ENCODE measurements around the gene CLSTN2.

The CLSTN2 gene

DNA sequence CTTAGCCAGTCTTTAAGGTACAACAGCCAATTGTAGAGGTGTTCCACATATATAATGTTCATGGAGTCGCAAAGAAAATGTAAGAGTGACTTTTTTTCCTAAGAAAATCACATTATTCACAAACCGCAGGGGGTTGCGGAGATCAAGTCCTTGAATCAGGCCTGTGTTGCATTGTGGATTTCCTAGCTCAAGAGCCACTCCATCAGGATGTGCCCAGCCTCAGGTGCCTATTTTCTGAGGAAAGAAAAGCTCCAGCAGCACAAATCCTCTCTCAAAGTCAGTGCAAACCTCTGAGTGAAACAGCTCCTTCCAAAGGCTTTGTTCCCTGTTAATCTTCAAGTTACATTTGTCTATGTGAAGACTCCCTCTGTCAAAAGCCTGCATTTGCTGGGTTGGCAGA, 349.4 kb downstream of the CLSTN2 start:
- DNase-seq (ENCODE audit: low spot score): no peak

DNA sequence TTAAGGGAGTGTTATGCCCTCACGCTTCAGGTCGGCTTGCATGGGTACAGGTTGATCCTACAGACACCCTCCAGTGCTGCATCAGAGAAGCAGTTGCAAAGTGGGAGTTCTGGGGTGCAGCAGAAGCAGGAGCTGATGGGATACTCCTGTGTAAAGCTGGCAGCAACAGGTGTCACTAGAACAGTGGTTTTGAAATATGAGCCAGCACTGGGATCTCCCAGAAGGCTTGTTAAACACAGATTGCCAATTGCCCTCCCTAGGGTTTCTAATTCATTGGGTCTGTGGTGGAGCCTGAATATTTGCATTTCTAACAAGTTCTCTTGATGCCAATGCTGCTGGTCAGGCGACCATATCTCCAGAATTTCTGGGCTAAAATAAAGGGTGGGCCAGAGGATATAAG, 350.4 kb downstream of the CLSTN2 start:
- DNase-seq (ENCODE audit: low spot score): no peak

DNA sequence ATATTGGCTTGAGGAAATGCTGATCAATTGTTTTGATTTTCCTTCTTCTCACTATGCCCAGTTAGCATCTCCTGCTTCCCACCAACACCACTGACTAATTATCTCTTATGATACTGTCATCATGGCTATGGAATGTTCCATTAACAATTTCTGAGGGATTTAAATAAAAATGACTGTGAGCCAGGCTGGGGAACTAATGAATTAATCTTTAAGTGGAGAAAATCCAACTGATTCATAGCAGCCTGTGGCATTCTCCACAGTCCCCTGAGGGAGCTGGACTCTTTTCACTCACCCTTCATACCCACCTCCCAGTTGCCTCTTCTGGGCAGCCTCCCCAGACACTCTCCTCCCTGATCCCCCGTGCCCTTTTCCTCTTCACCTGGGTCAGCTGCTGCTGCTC, 353.6 kb downstream of the CLSTN2 start:
- no peak for DNase-seq (ENCODE audit: low spot score)

DNA sequence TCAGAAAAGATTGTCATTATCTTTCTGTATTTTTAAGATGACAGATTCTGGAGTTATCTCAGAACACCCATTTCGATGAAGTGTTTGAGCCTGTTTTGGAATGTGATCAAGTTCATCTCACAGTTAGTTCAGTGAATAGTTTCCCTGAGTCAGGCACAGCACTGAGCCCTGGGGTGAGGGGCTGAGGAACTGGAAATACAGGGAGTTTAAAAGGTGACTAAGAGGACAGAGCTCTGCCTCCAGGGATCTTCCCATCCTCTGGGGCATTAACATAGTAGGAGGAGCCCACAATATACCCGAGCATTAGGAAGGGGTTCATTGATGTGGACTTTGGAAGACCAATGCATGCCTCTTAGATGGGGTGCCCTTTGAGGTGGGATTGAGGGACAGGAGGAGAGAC, 355.1 kb downstream of the CLSTN2 start:
- DNase-seq (ENCODE audit: low spot score): no peak

DNA sequence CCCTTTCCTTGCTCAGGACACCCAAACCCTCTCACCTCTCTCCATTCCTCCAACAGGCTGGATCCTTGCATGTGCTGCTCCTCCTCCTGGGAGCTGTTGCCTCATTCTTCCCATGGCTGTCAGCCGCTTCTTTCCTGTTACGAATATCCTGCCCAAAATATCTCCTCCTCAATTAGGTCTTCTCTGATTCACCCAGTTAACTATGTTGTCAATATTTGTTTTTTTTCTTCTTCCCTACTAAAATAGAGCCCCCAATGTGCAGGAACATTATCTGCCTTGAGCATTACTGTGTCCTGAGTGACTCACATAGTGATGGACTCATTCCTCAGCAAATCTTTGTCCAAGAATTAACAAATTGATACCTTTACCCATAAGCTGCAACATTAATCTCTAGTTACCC, 357.2 kb downstream of the CLSTN2 start:
- no peak for DNase-seq (ENCODE audit: low spot score)

DNA sequence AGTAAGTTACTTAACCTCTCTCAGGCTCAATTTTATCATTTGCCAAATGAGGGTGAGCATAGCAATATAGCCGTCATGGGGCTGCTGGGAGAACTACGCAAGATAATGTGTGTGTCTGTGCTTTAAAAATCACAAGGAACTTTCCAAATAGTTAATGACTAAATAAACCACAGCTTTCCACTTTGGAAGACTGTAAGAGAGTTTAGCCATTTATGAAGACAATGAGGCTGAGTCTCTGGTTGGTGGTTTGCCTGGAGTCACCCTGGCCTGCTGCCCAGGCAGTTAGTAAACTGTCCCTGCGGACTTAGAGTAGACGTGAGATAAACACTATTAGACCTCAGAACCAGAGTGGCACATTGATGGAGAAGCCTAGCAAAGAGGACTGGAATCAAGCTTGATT, 357.7 kb downstream of the CLSTN2 start:
- DNase-seq (ENCODE audit: low spot score): no peak

DNA sequence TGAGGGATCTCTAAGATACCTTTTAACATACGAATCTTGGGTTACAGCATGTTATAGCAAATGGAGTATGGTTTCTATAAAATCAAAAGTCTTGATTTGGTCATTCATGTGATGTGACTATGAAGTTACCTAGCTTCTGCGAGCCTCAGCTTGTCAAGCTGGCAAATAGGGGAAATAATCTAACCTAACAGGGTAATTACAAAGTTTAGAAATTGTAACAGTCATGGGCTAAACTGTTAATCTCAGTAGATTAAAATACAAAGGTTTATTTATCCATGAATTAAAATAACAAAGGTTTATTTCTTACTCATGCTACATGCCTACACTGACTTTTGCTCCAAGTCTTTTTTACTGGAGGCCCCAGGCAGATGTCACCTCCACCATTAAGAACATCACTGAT, 359.1 kb downstream of the CLSTN2 start:
- no peak for DNase-seq (ENCODE audit: low spot score)

DNA sequence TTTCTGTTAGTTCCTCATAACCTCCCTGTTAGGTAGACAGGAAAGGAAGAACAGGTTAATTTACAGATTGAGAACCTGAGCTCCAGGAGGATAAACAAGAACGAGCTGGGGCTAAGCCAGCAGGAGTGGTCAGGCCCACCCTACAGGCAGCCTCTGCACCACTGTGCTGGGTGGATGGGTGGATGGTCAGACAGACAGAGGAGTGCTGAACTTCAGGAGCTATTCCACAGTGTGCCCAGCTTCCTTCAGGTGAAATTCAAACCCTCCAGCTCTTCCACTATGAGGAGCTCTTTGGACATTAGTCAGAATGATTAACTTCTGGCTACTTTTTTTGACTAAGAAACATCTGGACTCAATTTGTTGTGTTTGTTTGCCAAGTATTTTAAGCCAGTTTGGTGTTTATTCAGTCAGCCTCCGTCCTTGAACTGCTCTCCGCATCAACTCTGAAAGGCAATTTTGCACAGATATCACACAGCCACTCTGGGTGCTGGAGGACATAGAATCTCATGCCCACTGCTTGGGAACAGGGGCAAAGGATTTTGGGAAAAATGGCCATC, 361.9 kb downstream of the CLSTN2 start:
- DNase-seq (ENCODE audit: low spot score): no peak

DNA sequence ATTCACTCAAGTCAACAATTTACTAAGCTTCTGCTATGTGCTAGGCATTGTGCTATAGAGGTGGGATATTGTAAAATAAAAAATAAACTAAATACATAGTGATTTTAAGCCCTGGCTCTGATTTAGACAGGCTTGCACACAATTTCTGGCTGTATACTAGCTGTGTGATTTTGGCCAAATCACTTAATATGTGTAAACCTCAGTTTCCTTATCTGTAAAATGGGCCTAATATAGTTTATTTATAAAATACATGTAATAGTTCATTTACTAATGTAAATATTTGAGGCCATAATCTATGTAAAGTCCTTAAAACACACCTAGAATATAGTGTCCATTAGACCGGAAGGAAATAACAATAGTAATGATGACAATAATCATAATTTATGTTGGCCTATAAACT, 363.1 kb downstream of the CLSTN2 start:
- no peak for DNase-seq (ENCODE audit: low spot score)

DNA sequence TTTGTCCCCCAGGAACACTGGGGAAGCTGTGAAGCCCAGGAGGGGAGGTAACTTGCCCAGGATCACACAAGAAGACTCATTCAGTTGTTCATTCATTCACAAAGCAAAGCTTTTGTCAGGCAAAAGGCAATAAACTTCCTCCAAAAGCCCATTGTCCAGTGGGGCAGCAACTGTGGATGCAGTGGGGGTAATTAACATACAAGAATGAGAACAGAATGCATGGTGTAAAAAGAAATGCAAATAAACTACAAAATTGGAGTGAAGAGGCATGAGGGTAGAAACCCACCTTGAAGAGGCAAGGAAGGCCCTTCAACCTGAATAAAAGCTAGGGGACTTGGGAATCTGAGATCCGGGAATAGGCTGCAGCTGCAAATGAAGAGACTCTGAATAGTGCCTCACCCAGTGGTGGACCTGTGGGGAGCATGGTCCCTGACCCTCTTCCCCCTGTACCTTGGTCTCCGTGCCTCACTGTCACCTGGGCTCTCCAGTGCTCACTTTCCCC, 363.6 kb downstream of the CLSTN2 start:
- DNase-seq (ENCODE audit: low spot score): no peak

DNA sequence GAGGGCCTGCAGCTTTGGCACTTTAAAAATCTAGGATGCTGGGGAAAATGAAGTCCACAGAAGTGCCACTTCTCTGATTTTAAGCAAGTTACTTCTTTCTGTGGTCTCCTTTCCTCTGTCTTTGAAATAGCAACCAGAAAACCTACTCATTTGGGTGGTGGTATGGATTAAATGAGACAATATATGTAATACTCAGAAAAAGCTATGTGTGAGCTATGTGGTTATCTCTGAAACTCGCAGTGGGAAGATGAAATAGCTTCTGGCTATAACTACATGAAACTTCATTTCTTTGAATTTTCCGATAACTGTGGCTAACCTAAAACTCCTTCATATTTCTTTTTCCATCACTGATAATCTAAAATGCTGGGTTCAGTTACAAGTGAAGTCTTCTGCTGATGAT, 368.9 kb downstream of the CLSTN2 start:
- no peak for DNase-seq (ENCODE audit: low spot score)

DNA sequence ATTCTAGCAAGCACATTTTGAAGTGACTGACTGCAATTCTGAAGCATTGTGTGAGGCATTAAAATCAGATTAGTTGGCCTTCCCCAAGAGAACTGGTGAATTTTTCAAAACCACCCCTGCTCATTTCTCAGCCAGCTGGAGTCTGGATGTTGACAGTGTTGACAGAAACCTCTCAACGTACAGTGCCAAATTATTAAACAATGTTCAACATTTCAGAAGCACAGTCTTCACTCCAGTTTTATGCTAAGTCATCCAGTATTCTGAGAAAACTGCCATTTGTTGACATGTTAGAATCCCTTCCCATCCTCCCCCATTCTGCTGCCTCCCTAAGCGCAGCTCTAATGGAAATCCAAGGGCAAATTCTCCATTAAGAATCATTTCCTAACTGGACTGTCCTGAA, 373.6 kb downstream of the CLSTN2 start:
- DNase-seq (ENCODE audit: low spot score): no peak

DNA sequence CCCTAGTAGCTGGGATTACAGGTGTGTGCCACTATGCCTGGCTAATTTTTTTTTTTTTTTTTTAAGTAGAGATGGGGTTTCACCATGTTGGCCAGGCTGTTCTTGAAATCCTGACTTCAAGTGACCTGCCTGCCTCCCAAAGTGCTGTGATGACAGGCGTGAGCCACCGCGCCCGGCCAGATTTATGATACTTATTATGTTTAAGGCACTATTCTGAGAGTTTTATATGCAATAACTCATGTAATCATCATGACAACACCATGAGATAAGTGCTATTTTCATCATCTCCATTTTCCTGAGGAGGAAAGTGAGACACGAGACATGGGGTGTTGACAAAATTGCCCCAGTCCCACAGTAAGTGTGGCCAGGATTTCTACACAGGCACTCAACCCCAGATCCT, 376.4 kb downstream of the CLSTN2 start:
- no peak for DNase-seq (ENCODE audit: low spot score)

DNA sequence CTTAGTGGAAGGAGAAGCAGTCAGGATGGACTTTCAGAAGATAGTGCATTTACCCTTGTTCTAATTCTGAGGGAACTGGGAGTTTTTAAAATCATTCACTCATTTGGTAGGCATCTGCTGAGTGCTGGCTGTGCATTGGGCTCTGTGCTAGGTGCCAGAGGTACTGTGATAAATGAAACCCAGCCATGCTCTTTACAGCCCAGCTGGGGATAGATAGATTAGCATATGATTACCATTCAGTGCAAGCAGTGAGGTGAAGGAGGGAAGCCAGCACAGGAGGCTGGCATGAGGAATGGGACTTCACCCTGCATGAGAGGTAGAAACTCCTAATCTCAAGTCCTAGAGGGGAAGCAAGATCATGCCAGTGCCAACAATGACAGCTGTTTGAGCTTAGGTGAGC, 381.0 kb downstream of the CLSTN2 start:
- DNase-seq (ENCODE audit: low spot score): no peak

DNA sequence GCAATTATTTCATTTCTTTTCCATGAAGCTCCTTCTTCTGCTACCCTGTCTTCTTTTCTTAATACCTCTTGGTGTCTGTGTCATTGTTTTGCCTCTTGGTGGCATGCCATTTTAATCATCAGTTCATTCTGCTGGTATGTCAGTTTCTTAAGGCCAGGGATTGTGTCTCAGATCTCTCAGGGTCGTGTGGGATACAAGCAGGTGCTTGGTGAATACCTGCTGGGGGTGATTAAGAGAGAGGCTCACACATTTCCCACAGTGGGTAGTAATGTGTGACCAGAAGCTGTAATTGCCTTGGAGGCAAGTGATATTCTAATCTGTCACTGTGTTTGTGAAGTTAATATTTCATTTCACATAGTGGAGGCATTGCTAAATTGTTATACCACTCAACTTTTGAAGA, 381.5 kb downstream of the CLSTN2 start:
- DNase-seq (ENCODE audit: low spot score): no peak

DNA sequence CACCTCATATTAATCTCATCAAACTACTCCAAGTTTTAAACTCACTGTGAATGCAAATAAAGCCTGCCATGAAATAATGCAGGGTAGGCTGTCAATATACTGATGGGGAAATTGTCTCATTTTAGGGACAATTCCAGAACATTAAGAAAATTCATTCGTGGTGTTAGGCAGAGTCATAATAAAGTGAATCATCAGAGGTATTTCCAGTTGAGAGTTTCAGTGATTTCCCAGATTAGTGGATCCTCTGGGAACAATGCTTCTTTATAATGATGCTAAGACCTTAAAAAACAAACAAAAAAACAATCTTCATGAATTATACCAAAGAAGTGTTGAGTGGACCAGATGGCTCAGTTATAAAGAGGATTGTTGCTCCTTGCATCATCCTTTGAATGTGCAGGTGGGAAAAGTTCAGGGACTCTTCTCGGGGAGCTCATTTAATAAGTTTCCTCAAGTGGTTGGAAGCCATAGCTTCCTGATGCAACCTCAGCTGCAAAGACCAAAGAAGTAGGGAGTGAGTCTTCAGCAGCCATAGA, 381.9 kb downstream of the CLSTN2 start:
- DNase-seq (ENCODE audit: low spot score): no peak

DNA sequence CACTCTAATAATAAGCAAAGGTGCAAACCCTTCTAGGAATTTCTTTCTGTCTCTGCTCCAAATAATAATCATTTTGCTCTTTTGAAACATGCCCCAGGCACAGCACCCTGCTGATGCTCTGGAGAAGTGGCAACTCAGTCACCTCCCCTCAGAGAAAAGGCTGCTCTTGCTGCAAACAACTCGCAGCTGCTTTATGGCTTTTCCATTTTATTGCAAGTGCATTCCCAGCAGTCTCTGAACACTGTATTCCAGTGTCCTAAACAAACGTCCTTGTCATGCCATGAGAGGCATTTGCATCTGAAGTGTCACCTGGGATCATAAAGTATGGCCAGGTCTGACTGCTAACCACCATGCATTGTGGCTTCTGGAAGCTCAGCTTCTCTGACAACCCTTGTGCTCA, 384.8 kb downstream of the CLSTN2 start:
- no peak for DNase-seq (ENCODE audit: low spot score)

DNA sequence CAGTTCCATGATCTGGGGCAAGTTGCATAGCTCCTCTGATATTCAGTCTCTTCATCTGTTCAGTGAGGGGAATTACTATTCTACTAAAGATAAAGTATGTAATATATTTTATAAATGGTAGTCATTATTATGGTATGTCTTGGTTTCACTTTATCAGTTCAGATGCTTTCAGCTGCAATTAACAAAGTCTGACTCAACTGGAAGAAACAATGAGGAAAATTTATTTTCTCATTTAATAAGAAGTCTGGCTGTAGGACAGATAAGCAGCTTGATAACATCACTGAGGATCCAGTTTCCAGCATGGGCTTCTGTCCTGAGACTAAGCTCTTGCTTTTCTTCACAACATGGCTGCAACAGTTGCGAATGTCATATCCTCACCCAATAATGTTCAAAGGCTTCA, 388.6 kb downstream of the CLSTN2 start:
- no peak for DNase-seq (ENCODE audit: low spot score)

DNA sequence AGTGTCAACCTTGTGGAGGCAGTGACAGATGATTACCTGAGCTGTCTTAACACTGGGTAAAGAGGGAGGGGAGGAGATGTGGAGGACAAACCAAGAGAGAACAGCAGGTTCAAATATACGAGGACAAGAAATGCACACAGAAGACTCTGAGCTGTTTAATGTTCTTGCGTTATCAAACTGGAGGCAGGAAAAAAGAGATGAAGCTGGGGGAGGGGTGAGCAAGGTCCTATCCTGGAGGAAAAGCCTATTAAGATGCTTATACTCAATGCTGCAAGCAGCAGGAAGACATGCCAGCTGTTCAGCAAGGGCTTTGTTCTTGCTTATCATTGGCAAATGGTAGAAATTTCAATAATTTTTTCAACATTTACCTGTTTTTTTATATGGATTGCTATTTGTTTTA, 397.1 kb downstream of the CLSTN2 start:
- no peak for DNase-seq (ENCODE audit: low spot score)

DNA sequence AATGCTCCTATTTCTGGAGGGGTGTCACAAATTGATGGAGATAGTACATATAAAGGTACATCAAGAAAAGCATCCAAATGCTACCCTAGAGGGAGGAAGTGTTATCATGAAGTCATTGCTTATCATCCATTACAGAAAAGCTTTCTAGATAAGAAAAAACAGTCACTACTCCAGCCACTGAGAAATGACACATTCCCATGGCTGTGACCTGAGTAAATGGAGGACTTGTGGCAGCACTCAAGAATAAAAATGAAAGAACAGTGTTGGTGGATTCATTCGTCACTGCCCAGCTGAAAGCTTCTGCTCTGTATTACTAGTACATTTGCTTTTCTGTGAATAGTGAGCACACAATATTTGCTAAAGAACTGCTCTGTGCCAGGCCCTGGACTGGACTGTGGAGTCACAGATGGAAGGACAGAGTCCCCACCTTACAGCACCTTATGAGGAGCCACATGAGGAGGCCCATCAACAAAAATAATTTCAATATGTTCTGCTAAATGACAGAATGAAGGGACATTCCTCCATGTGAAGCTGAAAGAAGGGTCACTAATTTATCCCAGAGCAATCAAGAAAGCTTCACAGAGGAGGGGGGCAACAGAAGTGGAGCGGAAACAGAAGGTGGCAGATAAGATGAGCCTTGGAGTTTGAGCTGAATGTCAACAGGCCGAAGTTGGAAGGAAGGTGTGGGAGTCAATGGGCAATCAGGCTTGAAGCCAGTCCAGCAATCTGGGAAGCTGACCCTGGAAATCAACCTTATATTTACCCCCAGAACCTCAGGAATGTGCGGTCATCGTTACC, 399.3 kb downstream of the CLSTN2 start:
- no peak for DNase-seq (ENCODE audit: low spot score)

DNA sequence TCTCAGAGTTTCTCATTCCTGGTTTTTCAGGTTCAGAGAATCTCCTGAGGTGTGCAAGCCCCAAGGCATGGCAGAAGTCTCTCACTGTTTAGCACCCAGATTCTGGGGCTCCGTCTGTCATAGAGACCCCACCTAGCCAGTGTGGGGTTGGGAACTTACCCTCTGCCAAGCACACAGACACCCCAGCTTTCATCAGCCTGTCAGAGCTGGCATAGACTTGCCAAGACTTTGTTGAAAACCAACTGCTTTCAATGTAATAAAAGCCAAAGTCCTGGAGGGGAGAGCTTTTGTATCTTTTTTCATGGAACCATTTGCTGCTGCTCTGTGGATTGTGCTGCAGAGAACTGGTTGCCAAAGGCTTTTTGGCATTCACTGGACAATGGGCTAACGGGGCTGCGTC, 401.5 kb downstream of the CLSTN2 start:
- no peak for DNase-seq (ENCODE audit: low spot score)

DNA sequence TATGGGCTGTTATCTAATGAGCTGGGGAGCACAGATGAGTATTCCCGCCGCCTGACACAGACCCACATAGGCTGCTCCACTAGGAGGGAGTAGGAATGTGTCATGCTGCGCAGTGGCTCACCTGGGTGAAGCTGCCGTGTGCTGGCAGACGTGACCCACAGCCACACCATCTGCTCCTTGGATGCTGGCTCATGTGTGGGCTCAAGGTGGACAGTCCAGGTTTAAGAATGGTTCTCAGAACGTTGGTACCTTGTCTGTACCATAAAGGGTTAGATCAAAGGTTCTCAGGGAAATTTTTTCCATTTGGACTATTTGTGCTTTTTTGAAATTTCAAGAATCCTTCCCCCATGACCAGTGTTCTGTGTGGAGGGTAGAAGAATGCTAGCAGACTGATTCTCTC, 403.9 kb downstream of the CLSTN2 start:
- peak; percentile 8 for DNase-seq (ENCODE audit: low spot score)

DNA sequence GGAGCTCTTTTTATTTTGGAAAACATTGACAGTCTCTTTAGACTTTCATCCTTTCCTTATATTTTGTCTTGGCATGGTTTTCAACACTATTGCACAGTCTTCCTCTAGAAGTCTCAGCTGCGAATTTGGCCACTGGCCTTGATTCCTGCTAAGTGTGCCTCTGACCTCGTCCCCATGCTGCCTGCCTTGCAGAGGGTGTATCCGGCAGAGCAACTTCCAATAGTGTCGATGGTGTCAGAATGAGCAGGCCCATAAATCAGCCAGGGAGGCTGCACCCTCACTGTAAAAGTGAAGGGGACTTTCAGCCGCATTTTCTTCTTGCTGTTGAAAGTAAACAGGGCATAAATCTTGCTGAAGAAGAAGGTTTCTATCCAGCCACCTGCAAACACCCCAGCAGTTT, 406.2 kb downstream of the CLSTN2 start:
- no peak for DNase-seq (ENCODE audit: low spot score)

Data from cerebellar cortex (tissue), 1 donor.